Esophagus squamous epithelium (tissue), 4 donors: ENCODE measurements around the gene OBP2A.
"Not testable (repeated sequence)": the region's sequence is repeated elsewhere in the genome, so short reads cannot be mapped to it uniquely, and the experiment has no call there.

Source experiments
- POLR2A ChIP-seq, 4 donors: fragments of 450-650 bp; IDR thresholded peaks; one replicate each; pipeline ENCODE4 v1.6.1; 2017; ENCODE audit warnings: antibody characterized with exemption in 4 of 4, mild to moderate bottlenecking in 4 of 4, moderate library complexity in 3 of 4
- TF ChIP-seq, protein P1 (sequence below), 6 experiments: fragments of 450-650 bp in 4 of 6; fragments of 200-600 bp in 2 of 6; sonication (generic) in 2 of 6; IDR thresholded peaks; one replicate each; pipeline ENCODE4 v1.5.1; 2016 to 2019; ENCODE audit warnings: antibody characterized with exemption in 6 of 6, mild to moderate bottlenecking in 4 of 6, moderate library complexity in 4 of 6

DNA sequence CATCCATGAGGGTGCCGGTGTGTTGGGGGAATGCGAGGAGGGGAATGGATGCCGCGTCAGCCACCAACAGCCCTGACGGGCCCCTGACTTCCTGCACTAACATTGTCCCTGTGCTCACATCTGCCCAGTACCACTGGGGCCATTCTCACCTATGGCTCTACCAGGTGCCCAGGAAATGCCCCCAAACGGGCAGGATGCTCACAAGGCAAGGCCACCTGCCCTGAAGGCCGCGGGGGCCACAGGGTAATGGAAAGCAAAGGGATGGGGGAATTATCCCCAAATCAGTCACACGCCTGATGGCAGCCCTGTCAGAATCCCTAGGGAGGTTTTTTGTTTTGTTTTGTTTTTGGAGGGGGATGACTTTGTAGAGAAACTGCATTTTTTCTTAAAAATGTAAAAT is 32.0 kb upstream of the OBP2A start:
- not testable (repeated sequence) for TF ChIP-seq POLR2A (IDR thresholded peaks at IDR 0.05)
- TF ChIP-seq, protein P1, sequence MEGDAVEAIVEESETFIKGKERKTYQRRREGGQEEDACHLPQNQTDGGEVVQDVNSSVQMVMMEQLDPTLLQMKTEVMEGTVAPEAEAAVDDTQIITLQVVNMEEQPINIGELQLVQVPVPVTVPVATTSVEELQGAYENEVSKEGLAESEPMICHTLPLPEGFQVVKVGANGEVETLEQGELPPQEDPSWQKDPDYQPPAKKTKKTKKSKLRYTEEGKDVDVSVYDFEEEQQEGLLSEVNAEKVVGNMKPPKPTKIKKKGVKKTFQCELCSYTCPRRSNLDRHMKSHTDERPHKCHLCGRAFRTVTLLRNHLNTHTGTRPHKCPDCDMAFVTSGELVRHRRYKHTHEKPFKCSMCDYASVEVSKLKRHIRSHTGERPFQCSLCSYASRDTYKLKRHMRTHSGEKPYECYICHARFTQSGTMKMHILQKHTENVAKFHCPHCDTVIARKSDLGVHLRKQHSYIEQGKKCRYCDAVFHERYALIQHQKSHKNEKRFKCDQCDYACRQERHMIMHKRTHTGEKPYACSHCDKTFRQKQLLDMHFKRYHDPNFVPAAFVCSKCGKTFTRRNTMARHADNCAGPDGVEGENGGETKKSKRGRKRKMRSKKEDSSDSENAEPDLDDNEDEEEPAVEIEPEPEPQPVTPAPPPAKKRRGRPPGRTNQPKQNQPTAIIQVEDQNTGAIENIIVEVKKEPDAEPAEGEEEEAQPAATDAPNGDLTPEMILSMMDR (IDR thresholded peaks at IDR 0.05) = not testable (repeated sequence)
